Uterus (tissue), 4 donors: ENCODE measurements around the gene PMM2. TPM values are rescaled to one million over a fixed set of nuclear protein-coding genes. Genes with fewer than 3 reads are reported as not detected.

Experiments used
- DNase-seq, 2 donors: peaks; one replicate each; pipeline ENCODE4 v3.0.0-alpha.2; 2019 to 2020
- H3K27ac ChIP-seq, 2 donors: fragments of 200-600 bp; sonication (generic); 1 replicate in 1 of 2; 2 replicates in 1 of 2; pipeline ENCODE4 v1.5.1; 2016 to 2018
- H3K27me3 ChIP-seq, 2 donors: fragments of 200-600 bp; sonication (generic); one replicate each; pipeline ENCODE4 v1.5.1; 2018 to 2019; ENCODE audit warnings: control low read depth in 1 of 2
- H3K36me3 ChIP-seq, 2 donors: fragments of 200-600 bp; sonication (generic); one replicate each; pipeline ENCODE4 v1.5.1; 2019; ENCODE audit warnings: control low read depth in 1 of 2
- H3K4me1 ChIP-seq, 2 donors: fragments of 200-600 bp; sonication (generic); one replicate each; pipeline ENCODE4 v1.5.1; 2018 to 2019; ENCODE audit warnings: control low read depth in 1 of 2
- H3K4me3 ChIP-seq, 2 donors: fragments of 200-600 bp; sonication (generic); 1 replicate in 1 of 2; 2 replicates in 1 of 2; pipeline ENCODE4 v1.5.1; 2018 to 2019; ENCODE audit warnings: mild to moderate bottlenecking in 1 of 2
- H3K9me3 ChIP-seq, 2 donors: fragments of 200-600 bp; sonication (generic); one replicate each; pipeline ENCODE4 v1.5.1; 2019; ENCODE audit warnings: control low read depth in 1 of 2
- POLR2A ChIP-seq, 2 donors: fragments of 450-650 bp; IDR thresholded peaks; one replicate each; pipeline ENCODE4 v1.6.1; 2016; ENCODE audit warnings: antibody characterized with exemption in 2 of 2, mild to moderate bottlenecking in 1 of 2, moderate library complexity in 1 of 2
- intact Hi-C: fragments of 100-400 bp; cut with DNase I; formaldehyde crosslinking; loops from one replicate; pipeline ENCODE4 v1.15.1; 2023; ENCODE audit warnings: low total_unique reads
- total RNA-seq, 4 donors: library from RNA; depleted of rRNA in 3 of 4; stranded (reverse); fragments of >200 nt in 3 of 4; gene quantifications; one replicate each; pipeline versions ENCODE4 v1.1.0 to v1.2.4, GENCODE V29; 2014 to 2023
- TF ChIP-seq, protein P1 (sequence below), 4 experiments: fragments of 200-600 bp in 2 of 4; fragments of 450-650 bp in 2 of 4; sonication (generic) in 2 of 4; IDR thresholded peaks; one replicate each; pipeline ENCODE4 v1.5.1; 2016 to 2019; ENCODE audit warnings: antibody characterized with exemption in 4 of 4, mild to moderate bottlenecking in 2 of 4, moderate library complexity in 1 of 4
- donor health status: DM: yes; HTN: yes; CAD: no.

Gene PMM2
- total RNA-seq, 4 donors from 2014 or later: 19.0 to 41.6 (median 27.5) TPM

GRCh38 chr16:8756755-8757154 is 40.9 kb upstream of the PMM2 start:
- Histone ChIP-seq H3K27me3 (no peaks in the 10 kb centered on the region), H3K4me3 (no peak overlapping the region), H3K27ac (no peak overlapping the region), H3K9me3 (no peaks in the 10 kb centered on the region), H3K4me1 (no peaks in the 10 kb centered on the region), H3K36me3 (no peaks in the 10 kb centered on the region)
- DNase-seq: no peak
- intact Hi-C loops: no loop called here
- no peak for TF ChIP-seq POLR2A (IDR thresholded peaks at IDR 0.05)
- TF ChIP-seq, protein P1, sequence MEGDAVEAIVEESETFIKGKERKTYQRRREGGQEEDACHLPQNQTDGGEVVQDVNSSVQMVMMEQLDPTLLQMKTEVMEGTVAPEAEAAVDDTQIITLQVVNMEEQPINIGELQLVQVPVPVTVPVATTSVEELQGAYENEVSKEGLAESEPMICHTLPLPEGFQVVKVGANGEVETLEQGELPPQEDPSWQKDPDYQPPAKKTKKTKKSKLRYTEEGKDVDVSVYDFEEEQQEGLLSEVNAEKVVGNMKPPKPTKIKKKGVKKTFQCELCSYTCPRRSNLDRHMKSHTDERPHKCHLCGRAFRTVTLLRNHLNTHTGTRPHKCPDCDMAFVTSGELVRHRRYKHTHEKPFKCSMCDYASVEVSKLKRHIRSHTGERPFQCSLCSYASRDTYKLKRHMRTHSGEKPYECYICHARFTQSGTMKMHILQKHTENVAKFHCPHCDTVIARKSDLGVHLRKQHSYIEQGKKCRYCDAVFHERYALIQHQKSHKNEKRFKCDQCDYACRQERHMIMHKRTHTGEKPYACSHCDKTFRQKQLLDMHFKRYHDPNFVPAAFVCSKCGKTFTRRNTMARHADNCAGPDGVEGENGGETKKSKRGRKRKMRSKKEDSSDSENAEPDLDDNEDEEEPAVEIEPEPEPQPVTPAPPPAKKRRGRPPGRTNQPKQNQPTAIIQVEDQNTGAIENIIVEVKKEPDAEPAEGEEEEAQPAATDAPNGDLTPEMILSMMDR (IDR thresholded peaks at IDR 0.05): no peak

- Histone ChIP-seq H3K9me3 (no peaks in the 10 kb centered on the region), H3K27ac (no peak overlapping the region), H3K4me1 (no peaks in the 10 kb centered on the region), H3K27me3 (no peaks in the 10 kb centered on the region), H3K4me3 (no peak overlapping the region), H3K36me3 (no peaks in the 10 kb centered on the region)
- TF ChIP-seq, protein P1 (IDR thresholded peaks at IDR 0.05): no peak
- TF ChIP-seq POLR2A (IDR thresholded peaks at IDR 0.05): no peak
- DNase-seq: no peak
- intact Hi-C loops: no loop called here
These were observed 39.6 kb upstream of the PMM2 start for GRCh38 chr16:8758022-8758421.

DNA sequence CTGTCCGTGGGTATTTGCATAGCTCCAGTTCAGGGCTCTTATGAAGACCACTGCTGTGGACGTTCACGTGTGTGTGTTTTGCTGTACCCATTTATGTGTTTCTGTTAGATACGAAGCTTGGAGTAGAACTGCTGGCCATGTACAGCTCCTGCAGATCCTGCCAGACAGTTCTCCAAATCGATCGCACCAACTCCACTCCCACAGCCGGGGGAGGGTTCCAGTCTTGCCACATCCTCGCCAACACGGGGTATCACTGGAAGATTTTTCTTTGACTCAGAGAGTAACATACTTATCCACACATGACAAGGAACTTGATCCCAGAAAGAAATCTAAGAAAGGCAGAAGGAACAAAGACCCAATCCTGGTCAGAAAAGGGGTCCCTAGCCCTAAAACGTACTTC is 37.6 kb upstream of the PMM2 start:
- intact Hi-C loops: no loop called here
- Histone ChIP-seq H3K27ac (no peak overlapping the region), H3K36me3 (no peaks in the 10 kb centered on the region), H3K9me3 (no peaks in the 10 kb centered on the region), H3K4me1 (no peaks in the 10 kb centered on the region), H3K4me3 (no peak overlapping the region), H3K27me3 (no peaks in the 10 kb centered on the region)
- TF ChIP-seq POLR2A (IDR thresholded peaks at IDR 0.05): no peak
- TF ChIP-seq, protein P1 (IDR thresholded peaks at IDR 0.05): no peak
- no peak for DNase-seq

DNA sequence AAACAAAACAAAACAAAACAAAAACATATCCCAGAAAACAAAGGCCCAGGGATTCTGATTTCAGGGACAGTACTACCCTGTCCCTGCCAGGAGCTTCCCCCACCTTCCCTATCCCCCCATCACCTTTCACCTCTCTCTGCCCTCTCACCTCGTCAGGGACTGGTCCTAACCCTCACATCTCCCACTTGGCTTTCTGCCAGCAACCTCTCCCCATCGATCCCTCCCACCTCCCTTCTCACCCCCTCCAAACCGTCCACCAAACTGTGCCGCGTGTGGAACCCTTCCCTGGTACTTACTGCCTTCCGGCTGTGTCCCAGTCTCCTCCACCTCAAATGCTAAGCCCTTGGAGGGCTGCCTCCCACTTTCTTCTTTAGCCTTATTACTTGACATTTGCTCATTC is 36.6 kb upstream of the PMM2 start:
- intact Hi-C loops: no loop called here
- no peaks in the 10 kb centered on the region for H3K4me1 ChIP-seq
- TF ChIP-seq POLR2A (IDR thresholded peaks at IDR 0.05): no peak
- TF ChIP-seq, protein P1 (IDR thresholded peaks at IDR 0.05): no peak
- no peak overlapping the region for H3K27ac ChIP-seq
- no peaks in the 10 kb centered on the region for H3K9me3 ChIP-seq
- H3K4me3 ChIP-seq: no peak overlapping the region
- no peaks in the 10 kb centered on the region for H3K27me3 ChIP-seq
- no peak for DNase-seq
- H3K36me3 ChIP-seq: no peaks in the 10 kb centered on the region

DNA sequence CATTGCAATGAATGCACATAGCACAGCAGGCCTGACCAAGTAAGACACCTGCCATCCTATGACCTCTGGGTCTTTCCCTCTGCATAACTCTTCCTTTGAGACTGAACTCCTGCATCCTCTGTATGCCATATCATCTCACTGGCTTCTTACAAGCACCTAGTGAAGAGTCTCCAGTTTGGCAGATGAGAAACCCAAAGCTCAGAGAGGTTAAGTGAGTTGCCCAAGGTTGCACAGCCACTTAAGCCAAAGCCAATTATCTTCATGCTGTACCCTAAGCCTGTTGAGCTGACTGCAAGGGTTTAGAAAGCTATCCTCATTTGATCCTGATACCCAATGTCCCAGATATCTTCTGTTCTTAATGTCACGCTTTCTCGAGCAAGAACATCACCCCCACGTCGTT is 35.4 kb upstream of the PMM2 start:
- H3K4me3 ChIP-seq: no peak overlapping the region
- no peaks in the 10 kb centered on the region for H3K36me3 ChIP-seq
- no peaks in the 10 kb centered on the region for H3K9me3 ChIP-seq
- no peak overlapping the region for H3K27ac ChIP-seq
- DNase-seq: no peak
- no peak for TF ChIP-seq POLR2A (IDR thresholded peaks at IDR 0.05)
- TF ChIP-seq, protein P1 (IDR thresholded peaks at IDR 0.05): no peak
- intact Hi-C loops: no loop called here
- no peaks in the 10 kb centered on the region for H3K4me1 ChIP-seq
- H3K27me3 ChIP-seq: no peaks in the 10 kb centered on the region
